Sigmoid colon (tissue), 4 donors: ENCODE results near the gene CYBC1.

Source experiments
- CTCF ChIP-seq, 4 experiments: fragments of 450-650 bp in 3 of 4; fragments of 200-600 bp in 1 of 4; IDR thresholded peaks; one replicate each; pipeline ENCODE4 v1.5.1; 2016 to 2019; ENCODE audit warnings: antibody characterized with exemption in 4 of 4, mild to moderate bottlenecking in 3 of 4, moderate library complexity in 2 of 4
- EP300 ChIP-seq, 4 donors: sonication (generic); formaldehyde crosslinking; IDR thresholded peaks; one replicate each; pipeline ENCODE4 v1.6.1; 2017; ENCODE audit warnings: antibody characterized with exemption in 4 of 4
- POLR2A ChIP-seq, 2 donors: fragments of 450-650 bp; IDR thresholded peaks; one replicate each; pipeline ENCODE4 v1.6.1; 2016; ENCODE audit warnings: antibody characterized with exemption in 2 of 2, mild to moderate bottlenecking in 2 of 2, moderate library complexity in 2 of 2
- POLR2AphosphoS5 ChIP-seq, 4 donors: sonication (generic); formaldehyde crosslinking; IDR thresholded peaks; one replicate each; pipeline ENCODE4 v1.6.1; 2017; ENCODE audit warnings: antibody characterized with exemption in 4 of 4

- TF ChIP-seq CTCF (IDR thresholded peaks at IDR 0.05), result no peak
- no peak for TF ChIP-seq POLR2A (IDR thresholded peaks at IDR 0.05)
- TF ChIP-seq POLR2AphosphoS5 (IDR thresholded peaks at IDR 0.05), result no peak
- TF ChIP-seq EP300 (IDR thresholded peaks at IDR 0.05), result no peak
Measured at GRCh38 chr17:82443465-82444283, 6.9 kb downstream of the CYBC1 start.
